Glutamatergic neuron (in vitro differentiated cells): Measurements from ENCODE around the gene ACAP3. TPM values are rescaled to one million over a fixed set of nuclear protein-coding genes. Genes with fewer than 3 reads are reported as not detected.

Experiments
- DNase-seq: peaks from one replicate; pipeline ENCODE4 v3.0.0; 2022
- H3K27ac Mint-ChIP-seq: one replicate; pipeline ENCODE4 v1.8.0; 2020; ENCODE audit warnings: mild to moderate bottlenecking, mixed read lengths, inconsistent platforms; ENCODE audit not compliant: unreplicated experiment
- H3K27me3 Mint-ChIP-seq: one replicate; pipeline ENCODE4 v1.8.0; 2020; ENCODE audit warnings: mild to moderate bottlenecking, moderate library complexity, mixed read lengths, inconsistent platforms; ENCODE audit not compliant: unreplicated experiment
- H3K36me3 Mint-ChIP-seq: one replicate; pipeline ENCODE4 v1.8.0; 2020; ENCODE audit warnings: mild to moderate bottlenecking, mixed read lengths, inconsistent platforms; ENCODE audit not compliant: unreplicated experiment
- H3K4me1 Mint-ChIP-seq: one replicate; pipeline ENCODE4 v1.8.0; 2020; ENCODE audit warnings: mild to moderate bottlenecking, low read depth, mixed read lengths, inconsistent platforms; ENCODE audit not compliant: unreplicated experiment
- H3K4me3 Mint-ChIP-seq: one replicate; pipeline ENCODE4 v1.8.0; 2020; ENCODE audit warnings: mild to moderate bottlenecking, mixed read lengths, inconsistent platforms; ENCODE audit not compliant: unreplicated experiment
- H3K9me3 Mint-ChIP-seq: one replicate; pipeline ENCODE4 v1.8.0; 2020; ENCODE audit warnings: mild to moderate bottlenecking, moderate library complexity, mixed read lengths, inconsistent platforms; ENCODE audit not compliant: unreplicated experiment
- CTCF ChIP-seq: fragments of 200-600 bp; sonication (generic); IDR thresholded peaks from one replicate; pipeline ENCODE4 v1.5.0; 2021; ENCODE audit not compliant: partially characterized antibody, unreplicated experiment
- total RNA-seq: library from RNA; stranded (reverse); fragmentation: NEBNext Ultra II Directional; extraction: Animal tissue kit (Norgen Biotek cat#: 25700); gene quantifications from one replicate; pipeline ENCODE4 v1.2.1, GENCODE V29; 2021; ENCODE audit not compliant: unreplicated experiment

The ACAP3 gene
- total RNA-seq, 1 donor from 2014 or later: 1,099 TPM

GRCh38 chr1:1275836-1276235 lies 31.9 kb downstream of the ACAP3 start:
- TF ChIP-seq CTCF: no peak
- H3K27ac Mint-ChIP-seq: peak overlapping the region; percentile 79
- H3K27me3 Mint-ChIP-seq: peaks cover 11% of the 10 kb centered on the region
- H3K4me1 Mint-ChIP-seq: peaks cover 22% of the 10 kb centered on the region
- H3K4me3 Mint-ChIP-seq: peak overlapping the region; percentile 49
- no peaks in the 10 kb centered on the region for H3K36me3 Mint-ChIP-seq
- H3K9me3 Mint-ChIP-seq: peaks cover 14% of the 10 kb centered on the region
- no peak for DNase-seq

GRCh38 chr1:1274931-1275431 lies 32.7 kb downstream of the ACAP3 start:
- peak overlapping the region; percentile 59 for H3K27ac Mint-ChIP-seq
- peaks cover 14% of the 10 kb centered on the region for H3K9me3 Mint-ChIP-seq
- H3K4me1 Mint-ChIP-seq: peaks cover 30% of the 10 kb centered on the region
- DNase-seq: peak; percentile 35
- H3K27me3 Mint-ChIP-seq: peaks cover 14% of the 10 kb centered on the region
- no peak for TF ChIP-seq CTCF
- peak overlapping the region; percentile 84 for H3K4me3 Mint-ChIP-seq
- no peaks in the 10 kb centered on the region for H3K36me3 Mint-ChIP-seq

- H3K27me3 Mint-ChIP-seq: peaks cover 14% of the 10 kb centered on the region
- DNase-seq: peak; percentile 37
- no peaks in the 10 kb centered on the region for H3K36me3 Mint-ChIP-seq
- peak overlapping the region; percentile 59 for H3K27ac Mint-ChIP-seq
- H3K4me3 Mint-ChIP-seq: peak overlapping the region; percentile 84
- H3K9me3 Mint-ChIP-seq: peaks cover 14% of the 10 kb centered on the region
- peaks cover 33% of the 10 kb centered on the region for H3K4me1 Mint-ChIP-seq
- no peak for TF ChIP-seq CTCF
Measured at GRCh38 chr1:1274299-1274930, 33.3 kb downstream of the ACAP3 start.

GRCh38 chr1:1273512-1274298 lies 34.0 kb downstream of the ACAP3 start, which contains the start of gene UBE2J2:
TSS of gene UBE2J2 (minus strand) at chr1:1273854. CDS start at chr1:1267992, 5,862 bp downstream.
- Mint-ChIP-seq H3K27me3 (peaks cover 14% of the 10 kb centered on the region), H3K36me3 (no peaks in the 10 kb centered on the region), H3K4me1 (peaks cover 33% of the 10 kb centered on the region), H3K27ac (peak within 1 kb of the TSS; percentile 90), H3K4me3 (peak within 1 kb of the TSS; percentile 90), H3K9me3 (peaks cover 14% of the 10 kb centered on the region)
- TF ChIP-seq CTCF: no peak
- peak; percentile 96 for DNase-seq

GRCh38 chr1:1273209-1273511 lies 34.6 kb downstream of the ACAP3 start:
- peak overlapping the region; percentile 90 for H3K27ac Mint-ChIP-seq
- DNase-seq: no peak
- peaks cover 14% of the 10 kb centered on the region for H3K9me3 Mint-ChIP-seq
- no peaks in the 10 kb centered on the region for H3K36me3 Mint-ChIP-seq
- peak overlapping the region; percentile 90 for H3K4me3 Mint-ChIP-seq
- H3K27me3 Mint-ChIP-seq: peaks cover 14% of the 10 kb centered on the region
- no peak for TF ChIP-seq CTCF
- peaks cover 33% of the 10 kb centered on the region for H3K4me1 Mint-ChIP-seq
